GM18861 (cell line): Measurements from ENCODE around the gene CCL24.
"Not testable (repeated sequence)": the region's sequence is repeated elsewhere in the genome, so short reads cannot be mapped to it uniquely, and the experiment has no call there.

ENCODE experiments used
- ATAC-seq: cut with Tn5 transposase; IDR thresholded peaks from one replicate; pipeline ENCODE4 v1.9.1; 2021; ENCODE audit not compliant: unreplicated experiment

The CCL24 gene

DNA sequence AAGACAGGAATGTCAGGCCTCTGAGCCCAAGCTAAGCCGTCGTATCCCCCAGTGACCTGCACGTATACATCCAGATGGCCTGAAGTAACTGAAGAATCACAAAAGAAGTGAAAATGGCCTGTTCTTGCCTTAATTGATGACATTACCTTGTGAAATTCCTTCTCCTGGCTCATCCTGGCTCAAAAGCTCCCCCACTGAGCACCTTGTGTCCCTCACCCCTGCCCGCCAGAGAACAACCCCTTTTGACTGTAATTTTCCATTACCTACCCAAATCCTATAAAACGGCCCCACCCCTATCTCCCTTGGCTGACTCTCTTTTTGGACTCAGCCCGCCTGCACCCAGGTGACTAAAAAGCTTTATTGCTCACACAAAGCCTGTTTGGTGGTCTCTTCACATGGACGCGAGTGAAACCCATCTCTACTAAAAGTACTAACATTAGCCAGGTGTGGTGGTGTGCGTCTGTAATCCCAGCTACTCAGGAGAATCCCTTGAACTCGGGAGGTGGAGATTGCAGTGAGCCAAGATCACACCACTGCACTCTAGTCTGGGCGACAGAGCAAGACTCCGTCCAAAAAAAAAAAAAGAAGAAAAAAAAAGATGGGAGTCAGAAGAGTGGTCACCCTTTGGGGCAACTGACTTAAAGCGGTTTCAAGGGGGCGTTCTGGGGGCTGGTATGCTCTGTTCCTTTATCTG is 25.3 kb downstream of the CCL24 start:
- ATAC-seq = not testable (repeated sequence)

GRCh38 chr7:75783058-75783457 is 30.5 kb downstream of the CCL24 start:
- ATAC-seq = not testable (repeated sequence)

DNA sequence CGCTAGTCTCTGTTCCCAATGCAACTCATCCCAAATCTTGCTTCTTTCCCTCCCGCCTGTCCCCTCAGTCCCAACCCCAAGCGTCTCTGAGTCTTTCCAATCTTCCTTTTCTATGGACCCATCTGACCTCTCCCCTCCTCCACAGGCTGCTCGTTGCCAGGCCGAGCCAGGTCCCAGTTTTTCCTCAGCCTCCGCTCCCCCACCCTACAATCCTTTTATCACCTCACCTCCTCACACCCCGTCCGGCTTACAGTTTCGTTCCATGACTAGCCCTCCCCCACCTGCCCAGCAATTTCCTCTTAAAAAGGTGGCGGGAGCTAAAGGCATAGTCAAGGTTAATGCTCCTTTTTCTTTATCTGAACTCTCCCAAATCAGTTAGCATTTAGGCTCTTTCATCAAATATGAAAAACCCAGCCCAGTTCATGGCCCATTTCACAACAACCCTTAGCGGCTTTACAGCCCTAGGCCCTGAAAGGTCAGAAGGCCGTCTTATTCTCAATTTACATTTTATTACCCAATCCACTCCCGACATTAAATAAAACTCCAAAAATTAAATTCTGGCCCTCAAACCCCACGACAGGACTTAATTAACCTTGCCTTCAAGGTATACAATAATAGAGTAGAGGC is 32.8 kb downstream of the CCL24 start:
- not testable (repeated sequence) for ATAC-seq

- not testable (repeated sequence) for ATAC-seq
Measured at GRCh38 chr7:75779516-75779915, 34.1 kb downstream of the CCL24 start.

DNA sequence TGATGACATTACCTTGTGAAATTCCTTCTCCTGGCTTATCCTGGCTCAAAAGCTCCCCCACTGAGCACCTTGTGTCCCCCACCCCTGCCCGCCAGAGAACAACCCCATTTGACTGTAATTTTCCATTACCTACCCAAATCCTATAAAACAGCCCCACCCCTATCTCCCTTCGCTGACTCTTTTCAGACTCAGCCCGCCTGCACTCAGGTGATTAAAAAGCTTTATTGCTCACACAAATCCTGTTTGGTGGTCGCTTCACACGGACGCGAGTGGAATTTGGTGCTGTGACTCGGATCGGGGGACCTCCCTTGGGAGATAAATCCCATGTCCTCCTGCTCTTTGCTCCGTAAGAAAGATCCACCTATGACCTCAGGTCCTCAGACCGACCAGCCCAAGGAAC is 34.6 kb downstream of the CCL24 start:
- not testable (repeated sequence) for ATAC-seq

DNA sequence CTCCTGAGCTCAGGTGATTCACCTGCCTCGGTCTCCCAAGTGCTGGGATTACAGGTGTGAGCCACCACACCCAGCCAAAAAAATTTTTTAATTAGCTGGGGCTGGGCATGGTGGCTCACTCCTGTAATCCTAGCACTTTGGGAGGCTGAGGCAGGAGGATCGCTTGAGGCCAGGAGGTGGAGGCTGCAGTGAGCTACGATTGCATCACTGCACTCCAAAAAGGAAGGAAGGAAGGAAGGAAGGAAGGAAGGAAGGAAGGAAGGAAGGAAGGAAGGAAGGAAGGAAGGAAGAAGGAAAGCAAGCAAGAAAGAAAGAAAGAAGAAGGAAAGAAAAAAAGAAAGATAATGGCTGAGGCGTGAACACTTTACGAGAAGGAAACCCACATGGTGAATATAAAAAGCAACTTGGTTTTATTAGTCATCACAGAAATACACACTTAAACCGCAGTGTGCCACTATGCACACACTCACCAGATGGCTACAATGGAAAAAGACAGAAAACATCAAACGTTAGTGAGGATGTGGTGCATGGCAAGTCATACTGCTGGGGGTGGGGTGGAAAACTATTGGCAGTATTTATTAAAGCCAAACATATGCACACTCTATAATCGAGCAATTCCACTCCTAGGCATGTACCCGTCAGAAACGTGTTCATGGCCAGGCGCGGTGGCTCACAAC is 37.2 kb downstream of the CCL24 start:
- ATAC-seq = no peak

DNA sequence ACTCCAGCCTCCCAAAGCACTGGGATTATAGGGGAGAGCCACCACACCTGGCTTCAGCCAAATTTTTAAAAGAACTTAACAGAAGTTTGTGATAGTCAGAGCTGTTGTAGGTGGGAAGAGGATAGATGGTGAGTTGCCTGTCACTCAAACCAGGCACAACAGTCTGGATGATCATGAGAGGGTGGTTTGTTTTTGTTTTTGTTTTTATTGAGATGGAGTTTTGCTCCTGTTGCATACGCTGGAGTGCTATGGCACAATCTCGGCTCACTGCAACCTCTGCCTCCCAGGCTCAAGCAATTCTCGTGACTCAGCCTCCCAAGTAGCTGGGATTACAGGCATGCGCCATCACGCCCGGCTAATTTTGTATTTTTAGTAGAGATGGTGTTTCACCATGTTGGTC is 39.6 kb downstream of the CCL24 start:
- not testable (repeated sequence) for ATAC-seq

- no peak for ATAC-seq
Measured at GRCh38 chr7:75772081-75773077, 41.2 kb downstream of the CCL24 start, which contains the start of gene CCL26. Gene CCL26 (minus strand): TSS chr7:75772211. CDS start chr7:75772176, 35 bp downstream.

DNA sequence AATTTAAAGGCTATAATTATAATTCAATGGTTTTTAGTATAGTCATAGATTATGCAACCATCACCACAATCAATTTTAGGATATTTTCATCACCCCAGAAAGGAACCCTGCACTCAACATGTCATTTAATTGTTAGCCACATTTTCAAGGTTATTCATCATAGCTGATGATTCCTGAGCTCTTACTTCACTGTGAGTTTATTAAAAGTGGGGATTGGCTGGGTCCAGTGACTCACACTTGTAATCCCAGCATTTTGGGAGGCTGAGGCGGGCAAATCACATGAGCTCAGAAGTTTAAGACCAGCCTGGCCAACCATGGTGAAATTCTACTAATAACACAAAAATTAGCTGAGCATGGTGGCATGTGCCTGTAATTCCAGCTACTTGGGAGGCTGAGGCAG is 42.4 kb downstream of the CCL24 start:
- ATAC-seq = no peak

GRCh38 chr7:75762350-75762917 is 51.2 kb downstream of the CCL24 start:
- peak; percentile 59 for ATAC-seq

DNA sequence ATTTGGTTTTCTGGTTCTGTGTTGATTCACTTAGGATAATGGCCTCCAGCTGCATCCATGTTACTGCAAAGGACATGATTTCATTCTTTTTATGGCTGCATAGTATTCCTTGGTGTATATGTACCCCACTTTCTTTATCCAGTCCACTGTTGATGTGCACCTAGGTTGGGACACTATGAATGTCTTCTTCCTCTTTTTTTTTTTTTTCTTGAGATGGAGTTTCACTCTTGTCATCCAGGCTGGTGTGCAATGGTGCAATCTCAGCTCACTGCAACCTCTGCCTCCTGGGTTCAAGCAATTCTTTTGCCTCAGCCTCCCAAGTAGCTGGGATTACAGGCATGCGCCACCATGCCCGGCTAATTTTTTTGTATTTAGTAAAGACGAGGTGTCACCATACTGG is 51.8 kb downstream of the CCL24 start:
- ATAC-seq = not testable (repeated sequence)
